ENCODE results near the gene ASB1.

The ASB1 gene

DNA sequence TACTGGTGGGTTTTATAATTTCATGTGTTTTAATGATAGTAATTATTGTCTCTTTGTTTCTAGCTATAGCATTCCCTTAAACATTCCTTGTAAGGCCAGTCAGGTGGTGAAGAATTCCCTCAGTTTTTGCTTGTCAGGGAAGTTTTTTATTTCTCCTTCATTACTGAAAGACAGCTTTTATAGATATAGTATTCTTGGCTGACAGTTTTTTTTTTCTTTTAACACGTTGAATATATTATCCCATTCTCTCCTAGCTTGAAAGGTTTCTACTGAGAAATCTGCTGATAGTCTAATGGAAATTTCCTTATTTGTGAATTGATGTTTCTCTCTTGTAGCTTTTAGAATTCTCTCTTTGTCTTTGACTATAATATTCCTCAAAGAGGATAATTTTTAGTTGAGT, 46.8 kb downstream of the ASB1 start:
- no peak for DNase-seq

DNA sequence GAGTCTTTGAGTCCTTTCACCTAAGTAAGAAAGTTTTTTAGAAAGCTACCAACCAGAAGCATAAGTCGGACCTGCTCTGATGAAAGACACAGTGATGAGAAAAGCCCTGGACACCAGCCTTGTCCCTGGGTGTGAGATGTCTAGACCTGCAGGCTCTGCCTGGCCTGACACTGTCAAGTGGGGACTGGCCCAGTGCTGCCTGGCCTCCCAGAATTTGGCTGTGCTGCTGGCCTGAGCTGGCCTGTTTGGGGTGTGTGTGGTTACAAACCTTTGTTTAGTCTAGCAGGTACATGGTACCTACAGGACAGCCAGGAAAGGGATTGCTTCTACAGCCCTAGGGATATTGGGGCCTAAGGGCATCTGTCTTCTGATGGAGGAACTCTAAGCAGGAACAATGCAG, 48.3 kb downstream of the ASB1 start:
- DNase-seq = no peak

GRCh38 chr2:238475566-238475965, 48.8 kb downstream of the ASB1 start:
- no peak for DNase-seq

- DNase-seq = no peak
These were observed 49.5 kb downstream of the ASB1 start for GRCh38 chr2:238476258-238476657.

DNA sequence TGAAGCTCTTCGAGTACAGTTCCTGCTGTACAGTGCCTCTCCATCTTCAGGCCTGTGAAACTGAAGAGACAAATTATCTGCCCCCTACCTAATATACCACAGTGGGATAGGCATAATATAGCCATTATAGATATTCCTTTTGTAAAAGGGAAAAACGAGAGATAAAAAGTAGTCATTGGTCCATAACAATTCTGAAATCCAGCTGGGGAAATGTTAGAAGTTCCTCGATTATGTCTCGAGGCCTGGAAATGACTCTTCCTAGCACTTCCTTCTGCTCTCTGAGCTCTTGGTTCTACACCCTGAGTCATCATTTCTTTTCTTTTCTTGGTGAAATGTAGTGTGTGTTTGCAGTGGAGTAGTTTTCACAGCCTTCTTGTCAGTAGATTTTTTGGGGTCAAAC, 51.5 kb downstream of the ASB1 start:
- DNase-seq = no peak

DNA sequence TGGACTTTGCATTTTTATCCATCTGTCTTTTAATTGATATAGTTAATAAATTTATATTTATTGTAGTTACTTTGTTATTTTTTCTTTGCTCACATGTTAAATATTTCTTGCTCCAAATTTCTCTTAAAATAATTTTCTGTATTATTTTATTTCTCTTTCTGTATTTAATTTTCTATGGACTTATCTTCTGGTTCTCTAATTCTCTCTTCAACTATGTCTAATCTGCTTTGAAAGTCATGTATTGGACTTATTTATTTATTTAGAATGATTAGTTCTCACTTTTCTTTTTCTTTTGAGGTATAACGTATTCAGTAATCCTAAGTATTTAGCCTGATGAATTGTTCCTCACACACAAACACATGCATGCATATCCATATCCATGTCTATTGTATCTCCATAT, 53.1 kb downstream of the ASB1 start:
- no peak for DNase-seq

DNA sequence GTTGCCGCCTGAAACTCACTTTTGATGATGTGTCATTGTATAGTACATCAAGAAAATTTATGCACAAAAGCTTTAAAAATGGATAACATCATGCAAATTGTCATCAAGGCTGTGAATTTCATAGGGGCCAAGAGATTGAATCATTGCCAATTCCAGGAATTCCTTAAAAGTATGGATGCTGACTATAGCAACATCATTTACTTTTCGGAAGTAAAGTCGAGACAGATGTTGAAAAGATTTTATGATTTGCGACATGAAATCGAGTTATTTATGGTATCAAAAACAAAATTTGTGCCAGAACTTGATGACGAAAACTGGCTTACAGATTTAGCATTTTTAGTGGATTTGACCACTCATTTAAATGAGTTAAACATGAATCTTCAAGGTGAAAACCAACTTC, 56.3 kb downstream of the ASB1 start:
- no peak for DNase-seq

GRCh38 chr2:238483656-238484055, 56.9 kb downstream of the ASB1 start:
- no peak for DNase-seq

DNA sequence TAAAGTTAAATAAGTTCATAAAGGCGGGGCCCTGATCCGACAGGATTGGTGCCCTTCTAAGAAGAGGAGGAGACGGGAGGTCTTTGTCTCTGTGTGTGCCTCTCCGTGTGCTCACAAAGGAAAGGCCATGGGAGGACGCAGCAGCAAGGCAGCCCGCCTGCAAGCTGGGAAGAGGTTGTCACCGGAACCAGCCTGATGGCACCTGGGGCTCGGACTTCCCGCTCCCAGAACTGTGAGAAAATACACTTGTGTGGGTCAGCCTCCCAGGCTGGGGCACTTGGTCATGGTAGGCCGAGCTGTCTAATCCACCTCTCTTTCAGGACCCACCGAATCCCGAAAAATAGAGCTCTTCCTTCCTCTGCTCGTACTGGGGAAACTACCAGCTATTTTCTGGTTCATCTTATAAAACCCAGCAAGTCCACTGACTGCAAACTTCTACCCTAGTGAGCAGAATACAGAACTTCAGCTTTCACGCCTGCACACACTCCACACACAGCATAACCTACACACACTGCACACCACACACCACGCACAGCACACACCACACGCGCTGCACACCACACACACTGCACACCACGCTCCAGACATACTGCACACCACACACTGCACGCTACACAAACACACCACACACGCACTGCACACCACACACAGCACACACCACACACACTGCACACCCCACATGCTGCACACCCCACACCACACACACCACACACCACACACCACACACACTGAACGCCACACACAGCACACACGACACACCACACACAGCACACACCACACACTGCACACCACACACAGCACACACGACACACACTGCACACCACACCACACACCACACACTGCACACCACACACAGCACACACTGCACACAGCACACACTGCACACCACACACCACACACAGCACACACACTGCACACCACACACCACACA, 58.1 kb downstream of the ASB1 start:
- no peak for DNase-seq

- no peak for DNase-seq
These were observed 59.6 kb downstream of the ASB1 start for GRCh38 chr2:238486123-238486848.

DNA sequence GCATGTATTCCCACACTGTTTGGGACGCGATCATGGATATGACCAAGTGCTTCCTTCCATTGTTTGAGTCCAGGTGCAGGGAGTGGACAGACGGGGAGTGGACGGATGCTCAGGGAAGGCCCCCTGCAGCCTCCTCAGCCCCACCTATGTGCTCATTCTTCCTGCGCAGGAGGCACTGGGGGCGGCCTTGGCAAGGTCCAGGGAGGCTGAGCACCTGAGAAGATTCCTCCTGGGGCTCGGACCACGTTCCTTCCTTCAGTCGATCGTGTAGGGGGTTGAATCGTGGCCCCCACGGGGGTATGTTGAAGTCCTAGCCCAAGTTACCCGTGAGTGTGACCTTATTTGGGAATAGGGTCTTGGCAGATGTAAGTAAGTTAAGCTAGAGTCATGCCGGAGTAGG, 60.4 kb downstream of the ASB1 start:
- DNase-seq = no peak

DNA sequence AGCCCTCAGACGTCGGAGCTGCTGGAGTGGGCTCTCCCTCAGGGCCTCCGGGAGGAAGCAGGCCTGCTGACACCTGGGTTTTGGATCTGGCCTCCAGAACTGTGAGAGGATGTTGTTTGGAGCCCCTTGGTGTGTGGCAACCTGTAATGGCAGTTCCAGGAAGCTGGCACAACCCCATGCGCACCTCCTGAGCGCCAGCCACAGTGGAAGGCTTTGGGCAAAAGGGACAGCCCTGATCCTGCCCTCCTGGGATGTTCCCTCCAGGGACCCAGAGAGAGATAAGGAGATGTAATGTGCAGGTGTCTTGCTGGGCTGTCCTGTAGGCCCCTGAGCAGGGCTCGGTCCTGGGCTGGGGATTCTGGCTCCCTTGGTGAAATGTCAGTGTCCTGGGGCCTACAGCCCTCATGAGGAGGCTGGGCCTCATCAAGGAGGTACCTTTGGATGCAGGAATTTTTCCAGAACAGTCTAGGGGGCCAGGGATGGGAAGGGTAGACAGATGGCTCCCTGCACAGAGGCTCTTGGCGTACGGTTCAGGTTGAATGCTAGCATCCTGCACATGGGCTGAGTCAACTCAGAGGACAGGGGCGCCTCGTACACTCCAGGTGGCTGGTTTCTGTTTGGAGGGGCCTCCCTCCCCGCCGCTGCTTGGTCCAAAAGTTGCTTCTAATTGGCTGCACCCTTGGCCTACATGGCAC, 61.1 kb downstream of the ASB1 start:
- DNase-seq = no peak

- DNase-seq = no peak
These were observed 61.7 kb downstream of the ASB1 start for GRCh38 chr2:238488347-238488826.

- no peak for DNase-seq
These were observed 62.7 kb downstream of the ASB1 start for GRCh38 chr2:238489431-238489830.

DNA sequence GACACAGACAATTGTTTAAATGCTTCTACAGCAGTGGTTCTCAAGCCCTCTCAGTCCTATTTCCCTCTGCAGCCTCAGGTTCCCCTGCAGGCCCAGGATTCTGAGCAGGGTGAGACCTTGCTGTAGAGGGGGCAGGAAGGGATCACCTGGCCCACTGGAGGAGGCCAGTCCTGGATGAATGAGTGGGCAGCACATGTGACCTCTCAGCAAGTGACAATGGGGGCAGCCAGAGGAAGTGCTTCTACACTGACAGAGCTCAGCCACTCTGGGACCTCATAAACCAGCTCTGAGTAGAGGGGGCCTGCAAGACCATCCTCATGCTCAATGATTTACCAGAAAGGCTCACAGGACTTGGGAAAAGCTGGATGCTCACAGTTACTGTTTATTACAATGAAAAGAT, 63.2 kb downstream of the ASB1 start:
- DNase-seq = no peak

- DNase-seq = no peak
These were observed 66.1 kb downstream of the ASB1 start for GRCh38 chr2:238492840-238493239.

DNA sequence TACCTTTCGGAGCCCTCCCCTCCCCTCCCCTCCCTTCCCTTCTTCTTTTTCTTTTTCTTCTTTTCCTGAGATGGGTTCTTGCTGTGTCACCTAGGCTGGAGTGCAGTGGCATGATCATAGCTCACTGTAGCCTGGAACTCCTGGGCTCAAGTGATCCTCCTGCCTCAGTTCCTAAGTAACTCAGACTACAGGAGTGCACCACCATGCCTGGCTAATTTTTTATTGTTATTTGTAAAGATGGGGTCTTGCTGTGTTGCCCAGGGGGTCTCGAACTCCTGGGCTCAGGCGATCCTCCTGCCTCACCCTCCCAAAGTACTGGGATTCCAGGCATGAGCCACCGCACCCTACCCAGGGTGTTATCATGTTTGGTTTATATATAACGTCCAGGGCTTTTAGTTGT, 66.7 kb downstream of the ASB1 start:
- DNase-seq = no peak

DNA sequence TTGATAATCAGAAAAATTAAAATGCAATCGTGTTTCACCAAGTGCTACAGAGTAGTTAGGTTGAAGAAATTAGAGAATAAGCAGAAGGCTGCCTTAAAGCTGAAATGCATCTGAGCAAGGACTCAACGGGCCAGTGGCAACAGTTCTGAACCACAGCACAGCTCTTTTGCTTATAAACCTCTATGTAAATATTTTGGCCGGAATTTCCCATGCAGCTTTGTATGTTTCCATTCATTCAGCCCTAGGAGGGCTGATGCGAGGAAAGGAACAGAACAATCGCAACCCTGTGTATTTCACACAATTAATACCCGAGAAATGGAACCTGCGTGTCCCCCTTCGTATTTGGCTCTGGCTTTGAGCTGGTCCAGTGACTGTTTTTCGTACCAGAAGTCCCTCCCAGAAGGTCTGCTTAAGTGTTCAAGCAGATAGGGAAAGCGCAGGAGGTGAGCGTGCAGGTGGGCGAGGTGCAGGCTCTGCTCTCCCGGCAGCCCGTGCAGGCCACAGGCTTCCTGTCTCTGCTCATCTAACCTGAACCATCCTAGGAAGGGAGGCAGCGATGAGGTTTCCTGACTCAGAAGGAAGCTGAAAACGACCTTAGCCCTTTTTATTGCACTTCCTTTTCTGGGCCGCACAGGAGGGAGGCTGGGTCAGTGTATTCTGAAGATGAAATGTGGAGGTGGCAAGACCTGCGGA, 67.3 kb downstream of the ASB1 start:
- no peak for DNase-seq

GRCh38 chr2:238494573-238494961, 67.8 kb downstream of the ASB1 start:
- DNase-seq = no peak

- no peak for DNase-seq
These were observed 68.7 kb downstream of the ASB1 start for GRCh38 chr2:238495422-238495821.

GRCh38 chr2:238496756-238497609, 70.3 kb downstream of the ASB1 start:
- DNase-seq = no peak

- DNase-seq = no peak
These were observed 70.9 kb downstream of the ASB1 start for GRCh38 chr2:238497610-238498005.

Measured in activated CD4-positive, CD25-positive, alpha-beta regulatory T cell (primary cell).